ENCODE data around the gene IRGC. TPM values are rescaled to one million over a fixed set of nuclear protein-coding genes. Genes with fewer than 3 reads are reported as not detected.

The IRGC gene
- total RNA-seq, 2 experiments from 2014 or later: not detected

DNA sequence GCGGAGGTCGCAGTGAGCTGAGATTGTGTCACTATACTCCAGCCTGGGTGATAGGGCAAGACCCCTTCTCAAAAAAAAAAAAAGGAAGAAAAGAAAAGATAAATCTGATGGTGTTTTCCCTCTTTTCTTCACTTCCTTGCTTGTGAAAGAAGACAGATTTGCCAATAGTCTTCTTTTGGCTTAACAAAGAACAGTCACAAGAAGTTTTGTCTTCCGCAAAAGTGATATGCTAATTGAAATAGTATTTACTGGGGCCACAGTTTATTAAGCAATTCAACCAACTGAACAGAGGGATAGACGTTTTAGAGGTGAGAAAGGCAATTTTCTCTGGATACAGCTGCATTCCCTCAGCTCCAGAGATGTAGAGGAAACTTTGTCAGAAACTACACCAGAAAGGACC is 23.0 kb upstream of the IRGC start:
- peaks cover 21% of the 10 kb centered on the region for H3K27me3 Mint-ChIP-seq (ENCODE audit: low read depth)
- DNase-seq (no peak), ATAC-seq (no peak)
- no peak overlapping the region for H3K27ac Mint-ChIP-seq
- ChIA-PET CTCF (no interaction called here), POLR2A (interaction anchor here (0.6 to 0.8 kb wide), 2 partner anchors 11 to 23 kb away, joined by 3 read pairs; partner anchors contain the start of gene PLAUR)
- H3K9me3 Mint-ChIP-seq (ENCODE audit: insufficient read depth): peaks cover 24% of the 10 kb centered on the region
- H3K4me3 Mint-ChIP-seq: no peak overlapping the region
- H3K4me1 Mint-ChIP-seq (ENCODE audit: low read depth): no peaks in the 10 kb centered on the region
- peaks cover 2% of the 10 kb centered on the region for H3K36me3 Mint-ChIP-seq (ENCODE audit: low read depth)

DNA sequence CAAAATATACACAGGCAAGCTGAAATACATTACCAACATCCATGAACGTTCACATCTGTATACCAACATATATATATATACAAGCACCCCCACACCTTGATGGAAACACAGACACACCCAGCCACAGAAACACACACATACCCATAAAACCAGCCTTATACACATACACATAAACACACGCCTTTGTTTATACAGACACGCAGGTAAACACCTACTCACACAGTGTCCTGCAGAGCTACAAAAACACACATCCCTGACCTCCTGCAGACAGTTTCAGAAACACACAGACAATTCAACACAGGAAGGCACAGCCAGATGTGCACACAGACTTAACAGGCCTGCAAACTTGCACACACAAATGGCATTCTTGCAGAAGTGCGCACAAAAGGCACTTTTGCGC is 21.3 kb upstream of the IRGC start:
- Mint-ChIP-seq H3K27me3 (ENCODE audit: low read depth) (peaks cover 23% of the 10 kb centered on the region), H3K9me3 (ENCODE audit: insufficient read depth) (peaks cover 24% of the 10 kb centered on the region), H3K36me3 (ENCODE audit: low read depth) (peaks cover 2% of the 10 kb centered on the region), H3K4me1 (ENCODE audit: low read depth) (peaks cover under 1% of the 10 kb centered on the region), H3K4me3 (no peak overlapping the region), H3K27ac (no peak overlapping the region)
- no peak for ATAC-seq
- CTCF ChIA-PET: no interaction called here
- no peak for DNase-seq
- POLR2A ChIA-PET: no interaction called here

DNA sequence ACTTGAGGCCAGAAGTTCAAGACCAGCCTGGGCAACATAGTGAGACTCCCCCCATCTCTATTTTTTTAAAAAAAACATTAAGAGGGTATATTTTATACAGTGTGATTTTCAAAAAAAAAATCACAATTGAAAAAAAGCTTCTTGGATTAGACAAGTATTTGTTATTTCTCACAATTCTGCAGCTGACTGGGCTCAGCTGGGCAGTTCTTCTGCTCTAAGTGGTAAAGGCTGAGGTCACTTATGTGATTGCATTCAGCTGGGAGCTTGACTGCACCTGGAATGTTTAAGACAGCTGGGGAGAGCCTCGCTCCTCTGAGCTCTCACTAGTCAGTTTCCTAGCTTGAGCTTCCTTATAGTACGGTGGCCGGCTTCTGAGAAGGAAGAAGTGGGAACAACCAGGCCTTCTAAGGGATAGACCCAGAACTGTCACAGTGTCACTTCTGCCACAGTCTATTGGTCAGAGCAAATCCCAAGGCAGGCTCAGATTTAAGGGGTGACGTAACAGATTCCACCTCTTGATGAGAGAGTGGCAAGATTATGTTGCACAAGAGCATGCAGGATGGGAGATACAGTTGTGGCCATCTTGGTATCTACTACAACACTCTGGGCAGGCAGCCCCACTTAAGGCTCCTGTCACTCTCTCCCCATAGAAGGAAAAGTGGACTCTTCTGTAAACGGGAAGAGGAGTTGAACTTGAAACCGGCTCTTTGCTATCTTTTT is 19.7 kb upstream of the IRGC start:
- POLR2A ChIA-PET: no interaction called here
- ATAC-seq: no peak
- peaks cover 16% of the 10 kb centered on the region for H3K9me3 Mint-ChIP-seq (ENCODE audit: insufficient read depth)
- peaks cover 2% of the 10 kb centered on the region for H3K36me3 Mint-ChIP-seq (ENCODE audit: low read depth)
- H3K4me3 Mint-ChIP-seq: no peak overlapping the region
- no peak overlapping the region for H3K27ac Mint-ChIP-seq
- peaks cover 26% of the 10 kb centered on the region for H3K27me3 Mint-ChIP-seq (ENCODE audit: low read depth)
- H3K4me1 Mint-ChIP-seq (ENCODE audit: low read depth): peaks cover 15% of the 10 kb centered on the region
- CTCF ChIA-PET: interaction anchor here (1.0 kb wide), 1 partner anchor 28 kb away, joined by 3 read pairs; no protein-coding TSS in a partner anchor
- DNase-seq: no peak

DNA sequence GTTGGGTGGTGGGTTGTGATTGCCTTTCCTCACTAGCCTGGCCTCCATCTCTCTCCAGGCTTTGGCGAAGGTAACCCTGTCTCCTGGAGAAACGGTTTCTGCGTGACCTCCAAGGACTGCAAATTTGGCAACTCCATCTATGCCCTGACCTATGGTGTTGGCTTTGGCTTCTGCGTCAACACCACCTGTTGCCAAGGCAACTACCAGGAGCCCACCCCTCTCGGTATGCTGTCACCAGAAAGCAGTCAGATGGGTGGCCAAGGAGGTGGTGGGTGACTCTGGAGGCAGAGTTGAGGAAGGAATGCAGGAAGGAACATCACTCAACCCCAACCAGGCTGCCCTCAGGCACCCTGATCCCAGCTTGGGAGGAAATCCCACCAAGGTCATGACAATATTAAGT is 18.6 kb upstream of the IRGC start:
- ATAC-seq (no peak), DNase-seq (no peak)
- peaks cover 26% of the 10 kb centered on the region for H3K27me3 Mint-ChIP-seq (ENCODE audit: low read depth)
- CTCF ChIA-PET: no interaction called here
- H3K9me3 Mint-ChIP-seq (ENCODE audit: insufficient read depth): peaks cover 9% of the 10 kb centered on the region
- no peak overlapping the region for H3K27ac Mint-ChIP-seq
- POLR2A ChIA-PET: no interaction called here
- H3K36me3 Mint-ChIP-seq (ENCODE audit: low read depth): no peaks in the 10 kb centered on the region
- no peak overlapping the region for H3K4me3 Mint-ChIP-seq
- peaks cover 20% of the 10 kb centered on the region for H3K4me1 Mint-ChIP-seq (ENCODE audit: low read depth)

DNA sequence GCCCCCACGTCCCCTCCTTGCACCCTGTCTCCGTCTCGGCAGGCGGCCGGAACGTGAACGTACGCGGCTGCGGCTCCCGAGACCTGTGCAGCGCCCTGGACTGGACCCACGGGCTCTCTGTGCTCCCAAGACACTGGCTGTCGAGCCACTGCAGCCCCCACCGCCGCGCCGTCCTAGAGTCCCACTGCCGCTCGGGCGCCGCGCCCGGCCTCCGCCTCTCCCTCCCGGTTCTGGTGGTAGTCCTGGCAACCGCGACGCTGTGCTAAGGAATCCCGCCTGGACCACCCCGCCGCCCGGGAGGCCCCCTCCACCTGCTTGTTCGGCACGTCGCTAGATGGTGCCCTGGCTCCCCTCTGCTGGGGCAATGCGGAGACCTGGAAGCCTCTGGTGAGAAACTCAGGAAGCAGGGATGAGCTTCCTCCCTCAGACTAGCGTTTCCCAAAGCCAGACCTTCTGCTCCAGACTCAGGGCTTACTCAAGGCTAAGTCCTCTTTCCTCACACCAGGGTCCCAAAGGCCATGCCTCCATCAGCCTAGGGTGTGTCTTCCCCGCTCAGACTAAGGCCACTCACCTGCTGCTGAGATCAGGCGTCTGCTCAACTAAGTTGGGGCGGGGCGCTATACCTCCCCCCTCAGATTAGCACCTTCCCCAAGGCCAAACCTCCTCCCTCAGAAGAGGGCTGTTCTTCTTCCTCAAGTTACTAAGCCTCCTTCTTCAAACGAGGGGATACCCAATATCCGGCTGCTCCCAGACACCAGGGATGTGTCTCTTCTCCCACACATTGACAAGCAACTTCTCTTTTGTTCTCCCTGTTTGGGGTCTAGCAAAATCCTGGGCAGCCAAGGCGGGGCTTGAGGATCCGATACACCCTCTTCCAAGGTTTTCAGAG is 16.1 kb upstream of the IRGC start:
- H3K27ac Mint-ChIP-seq: peak overlapping the region; percentile 68
- peaks cover 16% of the 10 kb centered on the region for H3K27me3 Mint-ChIP-seq (ENCODE audit: low read depth)
- POLR2A ChIA-PET: no interaction called here
- H3K4me1 Mint-ChIP-seq (ENCODE audit: low read depth): peaks cover 20% of the 10 kb centered on the region
- peak overlapping the region; percentile 70 for H3K4me3 Mint-ChIP-seq
- CTCF ChIA-PET: interaction anchor here (0.9 to 2.6 kb wide), 2 partner anchors 31 to 67 kb away, joined by 3 to 10 read pairs; no protein-coding TSS in a partner anchor
- DNase-seq (peak; percentile 21), ATAC-seq (no peak)
- H3K9me3 Mint-ChIP-seq (ENCODE audit: insufficient read depth): peaks cover 7% of the 10 kb centered on the region
- no peaks in the 10 kb centered on the region for H3K36me3 Mint-ChIP-seq (ENCODE audit: low read depth)

DNA sequence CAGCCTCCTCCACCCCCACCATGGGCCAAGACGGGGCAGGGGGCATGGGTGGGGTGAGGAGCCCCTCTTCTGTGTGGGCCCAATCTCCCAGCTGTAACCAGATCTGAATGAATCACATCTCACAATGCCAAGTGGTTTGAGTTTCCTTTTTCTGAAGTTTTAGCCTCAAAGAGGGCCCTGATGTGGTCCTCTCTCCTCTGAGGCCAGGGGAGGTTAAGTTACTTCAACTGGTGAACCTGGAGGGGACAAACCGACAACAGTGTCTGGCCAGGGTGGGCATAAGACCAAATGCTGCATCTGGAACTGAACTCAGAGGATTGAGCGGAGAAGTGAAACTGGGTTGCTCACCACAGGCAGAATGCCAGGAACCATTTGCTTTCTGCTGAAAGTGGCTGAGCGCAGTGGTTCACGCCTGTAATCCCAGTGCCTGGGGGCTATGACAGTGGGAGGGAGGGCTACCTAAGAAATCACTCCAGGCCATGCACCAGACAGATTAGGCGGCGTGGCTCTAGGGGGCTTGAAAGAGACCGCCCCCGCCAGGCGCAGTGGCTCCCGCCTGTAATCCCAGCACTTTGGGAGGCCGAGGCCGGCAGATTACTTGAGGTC is 15.4 kb upstream of the IRGC start:
- Mint-ChIP-seq H3K4me3 (peak overlapping the region; percentile 70), H3K4me1 (ENCODE audit: low read depth) (peaks cover 20% of the 10 kb centered on the region), H3K36me3 (ENCODE audit: low read depth) (no peaks in the 10 kb centered on the region), H3K27ac (peak overlapping the region; percentile 68), H3K27me3 (ENCODE audit: low read depth) (peaks cover 13% of the 10 kb centered on the region), H3K9me3 (ENCODE audit: insufficient read depth) (peaks cover 7% of the 10 kb centered on the region)
- POLR2A ChIA-PET: interaction anchor here (1.1 kb wide), 1 partner anchor 32 kb away, joined by 5 read pairs; no protein-coding TSS in a partner anchor
- CTCF ChIA-PET: interaction anchor here (1.2 to 2.6 kb wide), 2 partner anchors 32 to 145 kb away, joined by 4 to 10 read pairs; no protein-coding TSS in a partner anchor
- DNase-seq (no peak), ATAC-seq (no peak)

DNA sequence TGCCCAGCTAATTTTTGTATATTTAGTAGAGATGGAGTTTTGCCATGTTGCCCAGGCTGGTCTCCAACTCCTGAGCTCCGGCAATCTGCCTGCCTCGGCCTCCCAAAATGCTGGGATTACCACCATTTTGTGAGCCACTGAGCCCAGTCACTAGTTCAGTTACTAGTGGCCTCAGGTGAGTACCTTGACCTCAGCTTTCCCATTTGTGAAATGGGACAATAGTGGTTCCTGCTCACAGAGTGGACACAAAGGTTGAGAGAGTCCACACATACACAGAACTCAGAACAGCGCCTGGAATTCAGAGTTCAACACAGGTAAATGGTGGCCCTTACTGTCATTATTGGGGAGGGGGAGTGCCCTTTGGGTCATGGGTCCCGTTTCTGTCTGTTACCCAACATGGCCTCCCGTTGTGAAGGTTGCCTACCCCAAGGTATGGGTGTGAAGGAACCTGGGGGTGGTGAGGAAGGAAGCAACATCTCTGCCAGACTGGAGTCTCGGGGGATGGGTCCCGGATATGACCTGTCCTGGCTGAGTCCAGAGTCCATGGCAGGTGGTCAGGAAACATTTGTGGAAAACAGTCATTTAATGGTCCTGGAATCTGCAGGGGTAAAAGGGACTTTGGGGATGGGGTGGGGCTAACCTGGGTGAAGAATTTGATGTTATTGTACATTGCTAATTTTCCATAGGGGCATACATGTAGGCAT is 11.7 kb upstream of the IRGC start:
- CTCF ChIA-PET: interaction anchor here (1.0 kb wide), 1 partner anchor 34 kb away, joined by 3 read pairs; the partner anchor contains the start of gene PLAUR
- peaks cover 6% of the 10 kb centered on the region for H3K9me3 Mint-ChIP-seq (ENCODE audit: insufficient read depth)
- DNase-seq: no peak
- H3K36me3 Mint-ChIP-seq (ENCODE audit: low read depth): no peaks in the 10 kb centered on the region
- no peak overlapping the region for H3K4me3 Mint-ChIP-seq
- H3K27me3 Mint-ChIP-seq (ENCODE audit: low read depth): peaks cover 7% of the 10 kb centered on the region
- ATAC-seq: no peak
- POLR2A ChIA-PET: interaction anchor here (0.6 kb wide), 1 partner anchor 11 kb away, joined by 3 read pairs; no protein-coding TSS in a partner anchor
- peaks cover 20% of the 10 kb centered on the region for H3K4me1 Mint-ChIP-seq (ENCODE audit: low read depth)
- no peak overlapping the region for H3K27ac Mint-ChIP-seq

DNA sequence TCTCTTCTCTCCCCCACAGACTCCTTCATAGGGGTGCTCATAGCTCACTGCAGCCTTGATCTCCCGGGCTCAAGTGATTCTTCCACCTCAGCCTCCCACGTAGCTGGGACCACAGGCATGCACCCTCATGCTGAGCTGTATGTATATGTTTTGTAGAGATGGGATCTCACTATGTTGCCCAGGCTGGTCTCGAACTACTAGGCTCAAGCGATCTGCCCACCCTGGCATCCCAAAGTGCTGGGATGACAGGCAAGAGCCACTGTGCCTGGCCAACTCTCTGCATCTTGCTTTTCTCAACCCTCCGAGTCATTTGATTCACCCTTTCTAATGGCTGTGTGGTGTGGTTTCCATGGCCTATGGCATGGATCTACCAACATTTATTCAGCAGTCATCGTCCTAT is 10.1 kb upstream of the IRGC start:
- peaks cover 8% of the 10 kb centered on the region for H3K9me3 Mint-ChIP-seq (ENCODE audit: insufficient read depth)
- H3K4me3 Mint-ChIP-seq: no peak overlapping the region
- DNase-seq (no peak), ATAC-seq (no peak)
- H3K27me3 Mint-ChIP-seq (ENCODE audit: low read depth): peaks cover 6% of the 10 kb centered on the region
- CTCF ChIA-PET: no interaction called here
- POLR2A ChIA-PET: no interaction called here
- H3K27ac Mint-ChIP-seq: no peak overlapping the region
- peaks cover 8% of the 10 kb centered on the region for H3K4me1 Mint-ChIP-seq (ENCODE audit: low read depth)
- no peaks in the 10 kb centered on the region for H3K36me3 Mint-ChIP-seq (ENCODE audit: low read depth)

DNA sequence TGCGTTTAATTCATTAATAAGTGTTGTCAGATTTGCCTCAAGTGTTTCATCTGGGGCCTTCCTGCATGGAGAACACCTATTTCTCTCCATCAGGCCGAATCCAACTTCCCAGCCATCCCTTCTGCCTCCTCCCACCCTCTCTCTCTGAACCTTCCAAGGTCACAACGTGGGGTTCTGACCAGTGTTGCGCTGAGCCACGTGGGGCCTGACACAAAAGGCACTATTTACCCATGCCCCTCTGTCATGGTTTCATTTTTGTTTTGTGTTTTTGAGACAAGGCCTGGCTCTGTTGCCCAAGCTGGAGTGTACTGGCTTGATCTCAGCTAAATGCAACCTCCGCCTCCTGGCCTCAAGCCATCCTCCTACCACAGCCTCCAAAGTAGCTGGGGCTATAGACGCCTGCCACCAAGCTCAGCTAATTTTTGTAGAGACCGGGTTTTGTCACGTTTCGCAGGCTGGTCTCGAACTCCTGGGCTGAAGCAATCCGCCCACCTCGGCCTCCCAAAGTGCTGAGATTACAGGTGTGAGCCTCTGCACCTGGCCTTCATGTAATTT is 8.6 kb upstream of the IRGC start:
- DNase-seq: no peak
- H3K27me3 Mint-ChIP-seq (ENCODE audit: low read depth): peaks cover 10% of the 10 kb centered on the region
- no peaks in the 10 kb centered on the region for H3K4me1 Mint-ChIP-seq (ENCODE audit: low read depth)
- H3K4me3 Mint-ChIP-seq: no peak overlapping the region
- H3K27ac Mint-ChIP-seq: no peak overlapping the region
- no peak for ATAC-seq
- H3K36me3 Mint-ChIP-seq (ENCODE audit: low read depth): no peaks in the 10 kb centered on the region
- ChIA-PET POLR2A (no interaction called here), CTCF (no interaction called here)
- peaks cover 8% of the 10 kb centered on the region for H3K9me3 Mint-ChIP-seq (ENCODE audit: insufficient read depth)

DNA sequence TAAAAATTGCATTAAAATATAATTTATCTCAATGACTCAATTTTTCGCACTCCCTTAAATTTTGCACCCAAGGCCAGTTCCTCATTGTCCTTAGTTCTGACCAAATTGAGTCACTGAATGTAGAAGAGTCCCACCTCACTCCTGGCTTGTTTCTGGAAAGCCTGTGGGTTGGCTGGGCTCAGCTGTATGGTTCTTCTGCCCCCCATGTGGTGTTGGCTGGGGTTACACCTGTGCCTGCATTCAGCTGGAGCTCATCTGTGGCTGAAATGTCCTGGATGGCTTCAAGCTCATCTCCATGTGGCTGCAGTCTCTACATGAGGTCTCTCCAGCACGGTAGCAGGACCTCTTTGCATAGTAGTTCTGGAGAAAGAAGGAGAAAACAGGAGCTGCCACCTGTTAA is 7.2 kb upstream of the IRGC start:
- H3K36me3 Mint-ChIP-seq (ENCODE audit: low read depth): no peaks in the 10 kb centered on the region
- H3K27me3 Mint-ChIP-seq (ENCODE audit: low read depth): peaks cover 7% of the 10 kb centered on the region
- H3K27ac Mint-ChIP-seq: no peak overlapping the region
- DNase-seq (no peak), ATAC-seq (no peak)
- no peak overlapping the region for H3K4me3 Mint-ChIP-seq
- no peaks in the 10 kb centered on the region for H3K4me1 Mint-ChIP-seq (ENCODE audit: low read depth)
- peaks cover 8% of the 10 kb centered on the region for H3K9me3 Mint-ChIP-seq (ENCODE audit: insufficient read depth)
- POLR2A ChIA-PET: no interaction called here
- CTCF ChIA-PET: no interaction called here

DNA sequence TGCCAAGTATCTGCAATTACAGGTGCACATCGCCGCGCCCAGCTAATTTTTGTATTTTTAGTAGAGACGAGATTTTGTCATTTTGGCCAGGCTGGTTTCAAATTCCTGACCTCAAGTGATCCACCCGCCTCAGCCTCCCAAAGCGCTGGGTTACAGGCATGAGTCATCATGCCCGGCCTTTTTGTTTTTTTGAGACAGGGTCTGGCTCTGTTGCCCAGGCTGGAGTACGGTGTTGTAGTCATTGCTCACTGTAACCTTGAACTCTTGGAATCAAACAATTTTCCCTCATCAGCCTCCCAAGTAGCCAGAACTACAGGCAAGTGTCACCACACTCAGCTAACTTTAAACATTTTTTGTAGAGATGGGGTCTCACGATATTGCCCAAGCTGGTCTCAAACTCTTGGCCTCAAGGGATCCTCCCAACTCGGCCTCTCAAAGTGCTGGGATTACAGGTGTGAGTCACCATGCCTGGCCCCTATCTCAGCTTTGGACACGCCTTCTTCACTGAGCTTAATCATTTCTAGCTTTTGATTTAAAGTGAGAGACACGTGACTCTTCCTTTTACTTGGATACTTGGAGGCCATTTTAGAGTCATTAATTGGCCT is 4.0 kb upstream of the IRGC start:
- Mint-ChIP-seq H3K36me3 (ENCODE audit: low read depth) (no peaks in the 10 kb centered on the region), H3K9me3 (ENCODE audit: insufficient read depth) (peaks cover 8% of the 10 kb centered on the region), H3K4me1 (ENCODE audit: low read depth) (no peaks in the 10 kb centered on the region), H3K27me3 (ENCODE audit: low read depth) (peaks cover 7% of the 10 kb centered on the region), H3K4me3 (no peak overlapping the region), H3K27ac (no peak overlapping the region)
- ChIA-PET CTCF (no interaction called here), POLR2A (no interaction called here)
- no peak for ATAC-seq
- DNase-seq: no peak
